ENCODE data around the gene LCE6A. TPM values are rescaled to one million over a fixed set of nuclear protein-coding genes. Genes with fewer than 3 reads are reported as not detected.
A peak's percentile ranks its signal among the peaks of the same experiment; 100 is the strongest.

The LCE6A gene
- total RNA-seq, 1 experiment from 2014 or later: not detected

DNA sequence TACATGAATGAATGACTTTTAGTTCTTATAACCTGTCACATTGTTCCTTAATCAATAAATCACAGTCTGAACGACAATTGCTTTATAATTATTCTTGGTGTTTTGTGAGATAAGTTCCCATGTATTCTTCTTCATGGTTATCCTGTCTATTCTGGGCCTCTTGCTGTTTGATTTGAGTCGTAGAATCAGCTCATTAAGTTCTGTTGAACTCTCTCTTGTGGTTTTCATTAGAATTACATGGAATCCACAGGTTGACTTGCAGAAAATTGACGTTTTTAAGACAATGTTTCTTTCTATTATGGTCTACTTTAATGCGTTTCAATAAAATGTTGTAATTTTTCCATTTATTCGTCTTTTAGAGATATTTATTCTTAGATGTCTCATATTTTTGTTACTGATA, 19.4 kb upstream of the LCE6A start:
- H3K9me2 ChIP-seq (replicated peaks; ENCODE audit: insufficient read depth, low read length): no peaks in the 10 kb centered on the region
- H3K9ac ChIP-seq (ENCODE audit: low read length): no peak overlapping the region
- DNase-seq: peak; percentile 38
- no peak overlapping the region for H2AFZ ChIP-seq (ENCODE audit: low read length)
- H3K27ac ChIP-seq (ENCODE audit: low read length): no peak overlapping the region
- H3K4me1 ChIP-seq (ENCODE audit: low read length): no peaks in the 10 kb centered on the region
- H4K20me1 ChIP-seq (ENCODE audit: insufficient read depth, low read depth, low read length): no peaks in the 10 kb centered on the region
- H3K4me2 ChIP-seq (ENCODE audit: low read depth, low read length, poor library complexity, severe bottlenecking): no peak overlapping the region
- H3K79me2 ChIP-seq (ENCODE audit: low read length): no peaks in the 10 kb centered on the region
- no peaks in the 10 kb centered on the region for H3K9me3 ChIP-seq (ENCODE audit: low read length)
- H3K4me3 ChIP-seq (ENCODE audit: low read length): no peak overlapping the region
- no peaks in the 10 kb centered on the region for H3K27me3 ChIP-seq (ENCODE audit: low read length)
- H3K36me3 ChIP-seq (ENCODE audit: insufficient read depth, low read length): no peaks in the 10 kb centered on the region

DNA sequence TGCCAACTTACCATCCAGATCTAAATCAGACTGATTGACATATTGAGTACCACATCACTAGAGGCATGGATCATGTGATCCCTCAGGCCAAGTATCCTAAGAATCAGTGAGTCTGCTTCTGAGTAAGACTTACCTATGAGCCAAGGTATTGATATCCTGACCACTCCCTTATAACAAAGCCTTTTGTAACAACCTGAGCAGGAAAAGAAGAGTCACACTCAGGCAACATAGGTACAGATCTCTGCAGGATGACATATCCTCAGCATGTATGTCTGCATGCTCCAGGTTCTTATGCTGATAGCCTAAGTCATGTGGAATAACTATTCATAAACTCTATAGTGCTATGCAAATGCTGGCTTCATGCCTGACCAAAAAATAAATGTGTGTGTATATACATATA, 17.7 kb upstream of the LCE6A start:
- Histone ChIP-seq H2AFZ (ENCODE audit: low read length) (no peak overlapping the region), H3K27me3 (ENCODE audit: low read length) (no peaks in the 10 kb centered on the region), H3K4me2 (ENCODE audit: low read depth, low read length, poor library complexity, severe bottlenecking) (no peak overlapping the region), H3K36me3 (ENCODE audit: insufficient read depth, low read length) (no peaks in the 10 kb centered on the region), H3K4me1 (ENCODE audit: low read length) (no peaks in the 10 kb centered on the region), H3K9ac (ENCODE audit: low read length) (no peak overlapping the region), H3K27ac (ENCODE audit: low read length) (no peak overlapping the region), H3K9me3 (ENCODE audit: low read length) (no peaks in the 10 kb centered on the region), H3K9me2 (replicated peaks; ENCODE audit: insufficient read depth, low read length) (no peaks in the 10 kb centered on the region), H4K20me1 (ENCODE audit: insufficient read depth, low read depth, low read length) (no peaks in the 10 kb centered on the region), H3K4me3 (ENCODE audit: low read length) (no peak overlapping the region), H3K79me2 (ENCODE audit: low read length) (no peaks in the 10 kb centered on the region)
- DNase-seq: no peak

DNA sequence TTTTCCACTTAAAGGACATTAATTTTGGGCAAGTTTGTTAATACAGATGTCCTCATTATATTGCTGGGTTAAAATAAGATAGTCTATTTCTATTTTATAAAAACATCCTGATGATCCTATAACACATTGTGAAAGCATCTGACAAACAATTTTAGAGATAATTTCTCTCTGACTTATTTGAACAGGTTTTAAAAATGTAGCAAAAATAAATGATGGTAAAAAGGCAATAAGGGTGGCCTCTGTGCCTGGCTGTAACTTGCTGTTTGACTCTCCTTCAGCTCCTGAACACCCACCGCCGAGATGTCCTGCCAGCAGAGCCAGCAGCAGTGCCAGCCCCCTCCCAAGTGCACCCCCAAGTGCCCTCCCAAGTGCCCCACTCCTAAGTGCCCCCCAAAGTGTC, 15.5 kb upstream of the LCE6A start, which contains the start of gene LCE1A:
Gene LCE1A, plus strand, starts transcription at position 301 of the 400 bp plus-strand sequence. Its CDS starts 0 bp downstream, at position 301.
- H3K79me2 ChIP-seq (ENCODE audit: low read length): no peaks in the 10 kb centered on the region
- H3K4me2 ChIP-seq (ENCODE audit: low read depth, low read length, poor library complexity, severe bottlenecking): no peak within 1 kb of the TSS
- DNase-seq: no peak
- no peaks in the 10 kb centered on the region for H4K20me1 ChIP-seq (ENCODE audit: insufficient read depth, low read depth, low read length)
- no peaks in the 10 kb centered on the region for H3K9me2 ChIP-seq (replicated peaks; ENCODE audit: insufficient read depth, low read length)
- no peak within 1 kb of the TSS for H3K9ac ChIP-seq (ENCODE audit: low read length)
- no peaks in the 10 kb centered on the region for H3K4me1 ChIP-seq (ENCODE audit: low read length)
- H3K27me3 ChIP-seq (ENCODE audit: low read length): no peaks in the 10 kb centered on the region
- H2AFZ ChIP-seq (ENCODE audit: low read length): no peak within 1 kb of the TSS
- no peak within 1 kb of the TSS for H3K27ac ChIP-seq (ENCODE audit: low read length)
- H3K4me3 ChIP-seq (ENCODE audit: low read length): no peak within 1 kb of the TSS
- no peaks in the 10 kb centered on the region for H3K9me3 ChIP-seq (ENCODE audit: low read length)
- H3K36me3 ChIP-seq (ENCODE audit: insufficient read depth, low read length): no peaks in the 10 kb centered on the region

DNA sequence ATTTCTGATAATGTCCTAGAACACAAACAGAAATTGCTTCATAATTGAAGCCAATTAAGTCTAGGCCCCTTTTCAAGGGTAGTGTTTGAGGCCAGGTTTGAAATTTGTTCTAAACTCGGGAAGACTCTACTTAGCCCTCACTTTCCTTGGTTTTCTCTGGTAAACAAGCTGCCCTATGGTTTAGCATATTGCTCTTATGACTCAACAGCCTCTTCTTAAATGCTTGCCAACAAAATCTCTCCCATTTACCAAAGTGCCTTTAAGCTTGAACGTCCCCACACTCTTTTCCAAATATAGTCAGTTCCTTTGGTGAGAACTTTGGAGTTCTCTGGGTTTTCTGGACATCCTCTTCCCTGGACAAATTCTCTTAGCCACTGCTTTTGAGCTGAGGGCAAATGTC, 5.8 kb upstream of the LCE6A start:
- Histone ChIP-seq H3K36me3 (ENCODE audit: insufficient read depth, low read length) (no peaks in the 10 kb centered on the region), H4K20me1 (ENCODE audit: insufficient read depth, low read depth, low read length) (no peaks in the 10 kb centered on the region), H3K27me3 (ENCODE audit: low read length) (no peaks in the 10 kb centered on the region), H3K4me2 (ENCODE audit: low read depth, low read length, poor library complexity, severe bottlenecking) (no peak overlapping the region), H3K9me2 (replicated peaks; ENCODE audit: insufficient read depth, low read length) (no peaks in the 10 kb centered on the region), H3K9ac (ENCODE audit: low read length) (no peak overlapping the region), H2AFZ (ENCODE audit: low read length) (no peak overlapping the region), H3K27ac (ENCODE audit: low read length) (no peak overlapping the region), H3K9me3 (ENCODE audit: low read length) (no peaks in the 10 kb centered on the region), H3K79me2 (ENCODE audit: low read length) (no peaks in the 10 kb centered on the region), H3K4me1 (ENCODE audit: low read length) (no peaks in the 10 kb centered on the region), H3K4me3 (ENCODE audit: low read length) (no peak overlapping the region)
- DNase-seq: no peak

DNA sequence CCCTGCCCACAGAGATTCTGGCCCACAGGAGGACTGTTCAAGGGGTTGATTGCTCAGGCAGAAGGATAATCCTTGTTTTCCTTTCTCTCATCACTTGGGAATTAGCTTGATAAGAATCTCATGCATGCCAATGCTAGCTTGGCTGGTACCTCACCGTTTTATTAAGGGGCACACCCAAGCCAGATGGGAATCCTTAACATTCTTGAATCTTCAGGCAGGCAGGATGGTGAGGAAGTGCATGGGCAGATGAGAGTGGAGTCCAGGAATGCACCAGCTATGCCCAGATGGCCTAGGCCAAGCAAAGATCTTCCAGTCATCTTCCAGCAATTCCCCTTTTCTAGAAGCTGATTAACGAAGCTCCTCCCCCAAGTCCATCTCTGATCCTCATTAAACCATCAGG, 13.0 kb downstream of the LCE6A start:
- Histone ChIP-seq H3K4me1 (ENCODE audit: low read length) (no peaks in the 10 kb centered on the region), H3K9me2 (replicated peaks; ENCODE audit: insufficient read depth, low read length) (no peaks in the 10 kb centered on the region), H3K4me3 (ENCODE audit: low read length) (no peak overlapping the region), H3K36me3 (ENCODE audit: insufficient read depth, low read length) (no peaks in the 10 kb centered on the region), H3K4me2 (ENCODE audit: low read depth, low read length, poor library complexity, severe bottlenecking) (no peak overlapping the region), H3K9ac (ENCODE audit: low read length) (no peak overlapping the region), H2AFZ (ENCODE audit: low read length) (no peak overlapping the region), H3K79me2 (ENCODE audit: low read length) (no peaks in the 10 kb centered on the region), H3K9me3 (ENCODE audit: low read length) (no peaks in the 10 kb centered on the region), H4K20me1 (ENCODE audit: insufficient read depth, low read depth, low read length) (no peaks in the 10 kb centered on the region), H3K27me3 (ENCODE audit: low read length) (no peaks in the 10 kb centered on the region), H3K27ac (ENCODE audit: low read length) (no peak overlapping the region)
- DNase-seq: no peak

DNA sequence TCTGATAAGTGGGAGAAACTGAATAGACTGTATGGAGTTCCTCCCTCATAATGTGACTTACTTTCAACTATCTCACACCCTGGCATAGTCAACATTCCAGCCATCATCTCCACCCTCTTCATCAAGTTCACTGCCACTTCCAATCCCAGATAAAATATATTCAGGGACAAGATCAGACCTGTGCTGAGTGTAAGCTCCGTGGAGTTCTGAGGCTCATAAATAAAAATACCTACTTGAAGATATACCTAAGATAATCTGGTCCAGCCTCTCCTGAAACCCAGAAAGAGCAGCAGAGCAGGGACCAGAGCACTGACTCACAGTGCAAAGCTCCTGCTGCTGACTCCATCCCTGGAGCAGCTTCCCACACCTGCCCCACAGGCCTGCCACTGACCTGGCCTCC, 15.4 kb downstream of the LCE6A start:
- no peak overlapping the region for H3K4me3 ChIP-seq (ENCODE audit: low read length)
- no peak overlapping the region for H2AFZ ChIP-seq (ENCODE audit: low read length)
- no peaks in the 10 kb centered on the region for H4K20me1 ChIP-seq (ENCODE audit: insufficient read depth, low read depth, low read length)
- no peak overlapping the region for H3K27ac ChIP-seq (ENCODE audit: low read length)
- no peaks in the 10 kb centered on the region for H3K9me3 ChIP-seq (ENCODE audit: low read length)
- H3K4me1 ChIP-seq (ENCODE audit: low read length): no peaks in the 10 kb centered on the region
- no peaks in the 10 kb centered on the region for H3K9me2 ChIP-seq (replicated peaks; ENCODE audit: insufficient read depth, low read length)
- H3K4me2 ChIP-seq (ENCODE audit: low read depth, low read length, poor library complexity, severe bottlenecking): no peak overlapping the region
- no peaks in the 10 kb centered on the region for H3K27me3 ChIP-seq (ENCODE audit: low read length)
- H3K9ac ChIP-seq (ENCODE audit: low read length): no peak overlapping the region
- H3K79me2 ChIP-seq (ENCODE audit: low read length): no peaks in the 10 kb centered on the region
- no peaks in the 10 kb centered on the region for H3K36me3 ChIP-seq (ENCODE audit: insufficient read depth, low read length)
- DNase-seq: no peak

DNA sequence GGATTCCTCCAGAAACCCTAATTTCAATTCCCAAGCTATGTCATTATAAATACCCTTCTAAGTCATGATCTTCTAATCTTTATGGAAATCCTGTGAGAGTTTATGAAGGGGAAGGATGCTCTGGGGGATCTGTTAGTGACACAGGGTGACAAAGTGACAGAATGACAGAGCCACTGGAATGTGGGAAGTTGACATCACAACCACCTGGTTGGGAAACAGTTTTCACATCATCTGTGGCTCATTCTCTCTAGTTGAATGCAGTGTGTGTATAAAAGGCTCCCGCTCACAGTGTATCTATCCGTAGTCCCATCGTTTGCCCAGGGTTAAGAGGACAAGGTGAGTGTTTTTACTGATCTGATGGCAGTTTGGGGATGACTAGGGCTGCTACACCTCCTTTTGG, 17.0 kb downstream of the LCE6A start, which contains the start of gene LCE7A:
Gene LCE7A, plus strand, starts transcription at position 301 of the 400 bp plus-strand sequence. CDS start 702 bp downstream, outside the sequence.
- H4K20me1 ChIP-seq (ENCODE audit: insufficient read depth, low read depth, low read length): no peaks in the 10 kb centered on the region

DNA sequence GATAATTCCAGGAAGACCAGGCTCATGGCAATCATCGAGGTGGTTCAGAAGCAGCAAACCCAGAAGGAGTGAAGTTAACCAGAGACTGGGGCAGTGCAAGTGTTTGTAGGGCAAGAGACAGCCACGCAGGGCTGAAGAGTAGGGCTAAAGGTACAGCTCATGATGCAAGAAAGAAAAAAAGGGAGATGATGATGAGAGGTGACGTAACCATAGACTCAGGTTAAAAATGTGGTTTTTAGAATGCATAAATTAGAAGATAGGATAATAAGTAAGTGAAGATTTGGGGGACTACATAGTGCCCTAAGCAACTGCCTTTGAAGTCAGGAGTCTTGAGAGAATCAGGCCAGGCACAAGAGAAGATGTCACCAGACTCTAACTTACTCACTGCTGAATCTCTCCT, 17.5 kb downstream of the LCE6A start:
- Histone ChIP-seq H3K4me3 (ENCODE audit: low read length) (no peak overlapping the region), H4K20me1 (ENCODE audit: insufficient read depth, low read depth, low read length) (no peaks in the 10 kb centered on the region), H3K79me2 (ENCODE audit: low read length) (no peaks in the 10 kb centered on the region)

More for the DNA sequence above, 17.0 kb downstream of the LCE6A start, which contains the start of gene LCE7A:
- Histone ChIP-seq H3K79me2 (ENCODE audit: low read length) (no peaks in the 10 kb centered on the region), H3K36me3 (ENCODE audit: insufficient read depth, low read length) (no peaks in the 10 kb centered on the region), H3K4me3 (ENCODE audit: low read length) (no peak within 1 kb of the TSS), H3K4me1 (ENCODE audit: low read length) (no peaks in the 10 kb centered on the region), H2AFZ (ENCODE audit: low read length) (no peak within 1 kb of the TSS), H3K27me3 (ENCODE audit: low read length) (no peaks in the 10 kb centered on the region), H3K9me2 (replicated peaks; ENCODE audit: insufficient read depth, low read length) (no peaks in the 10 kb centered on the region), H3K9ac (ENCODE audit: low read length) (no peak within 1 kb of the TSS), H3K4me2 (ENCODE audit: low read depth, low read length, poor library complexity, severe bottlenecking) (no peak within 1 kb of the TSS), H3K27ac (ENCODE audit: low read length) (no peak within 1 kb of the TSS), H3K9me3 (ENCODE audit: low read length) (no peaks in the 10 kb centered on the region)
- DNase-seq: no peak

DNA sequence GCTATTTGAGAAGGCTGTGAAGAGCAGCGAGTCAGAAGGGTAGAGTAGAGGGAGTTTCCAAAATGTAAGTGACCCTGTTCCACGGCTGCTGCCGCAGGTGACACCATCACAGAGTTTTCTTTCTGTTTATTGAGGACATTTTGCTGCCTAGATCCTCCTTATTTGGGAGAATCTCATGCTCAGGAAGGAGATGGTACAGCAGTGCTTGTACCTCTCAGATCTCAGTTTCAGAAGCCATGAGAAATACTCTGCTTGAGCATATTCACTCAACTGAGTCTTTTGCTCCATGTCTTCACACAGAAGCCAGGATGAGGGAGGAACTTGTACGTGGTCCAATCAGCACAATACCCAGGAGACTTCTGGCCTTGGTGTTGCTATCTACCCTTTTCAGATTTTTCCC, 18.7 kb downstream of the LCE6A start:
- H3K9ac ChIP-seq (ENCODE audit: low read length): no peak overlapping the region
- no peaks in the 10 kb centered on the region for H4K20me1 ChIP-seq (ENCODE audit: insufficient read depth, low read depth, low read length)
- H3K4me1 ChIP-seq (ENCODE audit: low read length): no peaks in the 10 kb centered on the region
- no peak overlapping the region for H3K4me2 ChIP-seq (ENCODE audit: low read depth, low read length, poor library complexity, severe bottlenecking)
- no peaks in the 10 kb centered on the region for H3K9me3 ChIP-seq (ENCODE audit: low read length)
- H3K36me3 ChIP-seq (ENCODE audit: insufficient read depth, low read length): no peaks in the 10 kb centered on the region
- no peaks in the 10 kb centered on the region for H3K27me3 ChIP-seq (ENCODE audit: low read length)
- H2AFZ ChIP-seq (ENCODE audit: low read length): no peak overlapping the region
- H3K4me3 ChIP-seq (ENCODE audit: low read length): no peak overlapping the region
- no peaks in the 10 kb centered on the region for H3K9me2 ChIP-seq (replicated peaks; ENCODE audit: insufficient read depth, low read length)
- no peaks in the 10 kb centered on the region for H3K79me2 ChIP-seq (ENCODE audit: low read length)
- DNase-seq: no peak
- no peak overlapping the region for H3K27ac ChIP-seq (ENCODE audit: low read length)

More for the DNA sequence above, 17.5 kb downstream of the LCE6A start:
- no peak for DNase-seq
- H3K27ac ChIP-seq (ENCODE audit: low read length): no peak overlapping the region
- H3K9me2 ChIP-seq (replicated peaks; ENCODE audit: insufficient read depth, low read length): no peaks in the 10 kb centered on the region
- no peaks in the 10 kb centered on the region for H3K36me3 ChIP-seq (ENCODE audit: insufficient read depth, low read length)
- H3K4me1 ChIP-seq (ENCODE audit: low read length): no peaks in the 10 kb centered on the region
- H3K27me3 ChIP-seq (ENCODE audit: low read length): no peaks in the 10 kb centered on the region
- no peak overlapping the region for H2AFZ ChIP-seq (ENCODE audit: low read length)
- H3K4me2 ChIP-seq (ENCODE audit: low read depth, low read length, poor library complexity, severe bottlenecking): no peak overlapping the region
- H3K9me3 ChIP-seq (ENCODE audit: low read length): no peaks in the 10 kb centered on the region
- H3K9ac ChIP-seq (ENCODE audit: low read length): no peak overlapping the region

Measured in Karpas-422 (cell line).